Activated CD8-positive, alpha-beta memory T cell treated with anti-CD3 and anti-CD28 coated beads, Interleukin-2, amount 50 U/mL, for 24 hours (primary cell): ENCODE data around the gene IFNA5.

ENCODE experiments used
- DNase-seq: peaks from one replicate; pipeline ENCODE4 v3.0.0-alpha.2; 2020; ENCODE audit errors: extremely low read depth

The IFNA5 gene

DNA sequence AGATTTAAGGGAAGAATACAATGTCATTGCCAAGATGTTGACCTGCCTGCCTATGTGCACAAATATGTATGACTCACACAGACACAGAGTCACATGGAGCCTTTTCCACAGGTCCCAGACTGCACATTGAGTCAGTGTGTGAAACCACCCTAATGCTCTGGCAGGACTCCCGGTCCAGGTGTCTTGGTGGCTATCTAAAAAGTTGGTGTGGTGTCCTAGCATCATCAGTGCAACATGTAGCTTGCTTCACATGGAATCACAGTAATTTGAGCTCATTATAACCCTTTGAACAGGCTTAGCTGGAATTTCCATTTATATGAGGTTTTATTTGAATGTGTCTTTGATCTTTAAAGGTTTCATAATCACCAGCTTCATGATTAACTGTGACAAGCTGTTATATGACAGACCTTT lies 10.7 kb downstream of the IFNA5 start:
- no peak for DNase-seq

DNA sequence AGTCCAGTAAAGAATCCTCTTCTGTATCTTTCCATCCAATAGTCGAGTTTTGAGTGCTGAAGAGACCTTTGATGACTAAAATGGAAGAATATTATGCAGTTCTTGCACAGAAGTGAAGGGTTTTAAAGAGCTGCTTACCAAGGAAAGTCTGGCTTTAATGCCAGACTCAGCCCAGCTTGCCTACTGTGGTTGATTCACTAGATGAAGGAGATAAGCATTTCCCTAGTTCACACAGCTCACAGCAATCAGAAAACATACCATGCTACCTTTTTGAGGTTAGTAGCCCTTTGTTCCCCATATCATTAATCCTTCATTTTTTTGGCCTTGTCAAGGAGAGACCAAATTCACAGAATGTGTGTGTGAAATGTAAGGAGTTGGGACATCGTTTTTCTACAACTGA lies 15.3 kb downstream of the IFNA5 start:
- DNase-seq, result no peak

DNA sequence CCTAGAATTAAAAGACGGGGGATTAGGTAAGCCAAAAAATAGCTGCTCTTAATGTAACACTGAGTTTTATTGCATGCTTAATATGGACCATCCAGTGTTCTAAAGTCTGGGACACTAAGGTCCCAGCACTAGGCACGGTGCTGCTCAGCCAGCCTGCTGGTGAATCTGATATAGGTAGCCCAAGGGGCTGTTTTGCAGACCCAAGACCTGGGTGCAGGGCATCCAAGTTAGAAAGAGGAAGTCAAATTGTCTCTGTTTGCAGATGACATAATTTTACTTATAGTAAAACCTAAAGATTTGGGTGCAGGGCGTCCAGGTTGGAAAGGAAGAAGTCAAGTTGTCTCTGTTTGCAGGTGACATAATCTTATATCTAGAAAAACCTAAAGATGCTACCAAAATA lies 17.8 kb downstream of the IFNA5 start:
- no peak for DNase-seq

DNA sequence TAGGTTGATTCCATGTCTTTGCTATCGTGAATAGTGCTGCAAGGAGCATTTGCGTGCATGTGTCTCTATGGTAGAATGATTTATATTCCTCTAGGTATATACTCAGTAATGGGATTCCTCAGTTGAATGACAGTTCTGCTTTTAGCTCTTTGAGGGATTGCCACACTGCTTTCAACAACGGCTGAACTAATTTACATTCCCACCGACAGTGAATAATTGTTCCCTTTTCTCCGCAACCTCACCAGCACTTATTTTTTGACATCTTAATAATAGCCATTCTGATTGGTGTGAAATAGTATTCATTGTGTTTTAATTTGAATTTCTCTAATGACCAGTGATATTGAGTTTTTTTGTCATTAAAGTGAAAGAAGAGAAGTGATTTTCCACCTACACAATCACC lies 18.5 kb downstream of the IFNA5 start:
- no peak for DNase-seq

DNA sequence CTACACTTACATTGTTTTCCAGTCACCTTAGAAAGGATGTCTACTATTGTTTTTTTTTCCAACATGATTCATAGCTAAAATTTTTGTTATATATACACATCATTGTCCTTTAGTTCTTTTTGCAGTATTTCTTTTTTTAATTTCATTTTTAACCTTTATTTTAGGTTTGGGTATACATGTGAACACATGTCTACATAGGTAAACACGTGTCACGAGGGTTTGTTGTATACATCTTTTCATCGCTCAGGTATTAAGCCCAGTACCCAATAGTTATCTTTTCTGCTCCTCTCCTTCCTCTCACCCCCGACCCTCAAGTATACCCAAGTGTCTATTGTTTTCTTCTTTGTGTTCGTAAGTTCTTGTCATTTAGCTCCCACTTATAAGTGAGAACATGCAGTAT lies 19.0 kb downstream of the IFNA5 start:
- no peak for DNase-seq

DNA sequence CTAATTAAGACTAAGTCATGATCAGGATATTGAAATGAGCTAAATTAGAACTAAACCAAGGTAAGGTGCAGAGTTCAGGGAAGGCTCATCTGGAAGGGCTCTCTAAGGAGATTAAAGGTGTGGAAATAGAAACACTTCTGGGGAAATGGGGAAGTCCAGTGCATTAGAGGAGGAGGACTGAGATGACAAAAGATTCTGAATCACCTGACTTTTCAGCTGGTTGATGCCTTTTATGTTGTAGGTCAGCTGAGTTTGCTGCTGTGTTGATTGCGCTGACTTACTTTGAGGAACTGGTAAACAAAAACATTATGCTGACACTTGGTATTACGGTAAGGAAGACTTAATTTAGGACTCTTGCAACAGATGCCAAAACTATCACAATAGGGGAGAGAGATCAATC lies 23.8 kb downstream of the IFNA5 start:
- no peak for DNase-seq

DNA sequence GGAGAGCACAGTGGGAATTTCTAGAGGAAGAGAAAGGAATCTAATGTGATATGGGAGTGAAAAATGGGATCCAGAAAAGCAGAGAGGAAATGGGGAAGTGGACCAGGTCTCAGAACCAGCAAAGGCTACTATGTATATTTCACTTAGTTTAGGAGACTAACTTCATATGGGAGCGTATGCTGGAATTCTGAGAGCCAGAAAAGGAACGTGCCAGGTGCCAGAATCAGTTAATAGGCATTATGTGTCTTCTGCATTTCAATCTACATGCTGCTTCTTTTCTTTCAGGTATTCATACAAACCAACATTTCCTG lies 36.8 kb downstream of the IFNA5 start:
- no peak for DNase-seq

DNA sequence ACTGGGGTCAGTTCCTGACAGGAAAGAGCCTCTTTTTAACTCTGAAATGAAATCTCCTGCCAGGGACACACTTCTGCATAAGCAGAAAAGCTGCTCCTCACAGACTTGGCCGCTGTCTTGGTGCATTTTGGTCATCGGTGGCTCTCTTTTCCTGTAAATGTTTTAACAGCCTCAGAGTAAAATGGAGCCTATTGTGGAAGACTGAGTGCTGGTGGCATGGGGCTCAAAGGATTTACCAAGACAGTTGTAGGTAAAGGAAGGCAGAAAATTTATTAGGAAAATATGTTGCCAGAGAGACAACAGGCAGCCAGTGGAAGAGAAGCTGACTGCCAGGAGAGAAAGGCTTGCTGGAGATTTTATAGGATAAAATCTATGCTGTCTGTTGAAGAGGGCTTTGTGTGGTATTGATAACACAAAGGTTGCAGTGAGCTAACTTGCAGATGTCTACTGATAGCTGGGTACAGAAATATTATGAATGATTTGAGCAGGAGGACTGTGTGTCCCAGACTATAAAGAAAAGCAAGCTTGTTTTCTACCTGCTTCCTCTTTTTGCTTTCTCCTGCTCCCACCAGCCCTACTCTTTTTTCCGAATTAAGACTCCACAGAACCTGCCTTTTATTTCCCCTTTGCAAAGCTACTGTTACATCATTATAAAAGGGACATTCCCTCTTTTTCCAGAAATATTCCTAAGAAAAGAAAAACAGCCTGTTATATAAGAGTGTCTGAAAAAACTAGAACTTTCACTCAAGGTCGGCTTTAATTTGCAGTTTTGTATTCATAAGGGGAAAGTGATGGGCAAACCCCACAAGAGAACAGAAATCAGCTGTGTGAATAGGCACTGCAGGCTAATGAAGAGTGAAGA lies 37.4 kb downstream of the IFNA5 start:
- DNase-seq, result no peak

DNA sequence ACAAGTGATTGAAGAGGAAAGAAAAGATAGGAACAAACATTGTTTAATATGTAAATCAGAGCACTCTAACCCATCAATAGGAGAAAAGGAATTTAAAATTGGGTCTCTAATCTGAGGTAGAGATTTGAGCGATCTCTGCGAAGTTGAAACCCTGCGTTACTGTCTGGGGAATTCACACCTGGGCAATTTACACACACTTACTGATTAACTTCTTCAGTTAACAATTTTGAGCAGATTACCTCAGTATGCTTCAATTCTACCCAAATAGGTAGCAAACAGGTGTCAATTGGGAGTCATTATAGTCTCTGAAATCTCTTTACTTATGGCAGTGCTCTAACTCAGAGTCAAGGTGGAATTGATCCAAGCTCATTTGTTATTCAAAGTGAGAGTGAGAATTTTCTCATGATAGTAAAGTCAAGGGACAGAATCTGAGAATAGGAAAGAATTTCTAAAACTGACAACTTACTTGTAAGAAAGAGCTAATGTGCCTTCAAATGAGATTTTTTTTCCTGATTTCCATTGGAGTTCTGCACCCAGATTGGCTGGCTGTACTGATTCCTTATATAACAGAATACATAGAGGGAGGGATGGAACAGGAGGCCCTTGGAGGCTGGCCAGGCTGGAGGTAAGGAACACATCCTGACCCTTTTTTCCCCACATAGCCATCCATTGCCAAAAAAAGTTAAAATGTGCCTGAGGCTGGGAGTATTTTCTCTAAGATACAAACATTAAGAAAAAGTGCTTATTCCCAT lies 38.2 kb downstream of the IFNA5 start:
- no peak for DNase-seq

DNA sequence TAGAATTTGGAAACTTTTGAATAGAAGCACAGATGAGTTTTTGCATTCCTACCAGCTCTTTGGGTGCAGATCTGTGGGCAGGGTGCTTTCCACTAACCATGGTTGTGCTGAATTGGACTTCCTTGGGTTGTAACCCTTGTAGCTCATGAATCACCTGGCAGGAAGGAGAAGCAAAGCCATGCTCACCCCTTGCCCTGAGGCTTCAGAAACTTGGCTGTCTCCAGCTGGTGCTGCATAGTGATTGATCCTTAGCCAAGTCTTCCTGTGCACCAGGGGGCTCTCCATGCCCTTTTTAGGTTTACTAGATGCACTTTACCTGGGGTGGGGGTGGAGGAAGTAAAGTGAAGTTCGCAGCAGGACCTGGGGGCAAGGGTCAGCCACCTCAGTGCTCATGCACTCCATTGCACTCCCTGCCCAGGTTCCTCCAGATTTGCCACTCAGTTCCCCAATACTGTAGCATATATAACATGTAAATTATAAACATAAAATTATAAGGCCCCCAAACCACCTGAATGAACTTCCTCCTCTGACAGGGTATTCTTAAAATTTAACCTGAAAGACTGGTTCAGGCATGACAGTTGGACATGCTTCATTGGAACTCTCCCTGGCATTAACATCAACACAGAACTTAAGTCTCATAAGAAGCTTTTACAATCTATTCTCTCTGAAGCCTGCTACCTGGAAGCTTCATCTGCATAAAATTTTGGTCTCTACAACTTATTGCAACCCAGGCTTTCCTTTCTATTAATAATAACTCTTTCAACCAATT lies 39.5 kb downstream of the IFNA5 start:
- no peak for DNase-seq

DNA sequence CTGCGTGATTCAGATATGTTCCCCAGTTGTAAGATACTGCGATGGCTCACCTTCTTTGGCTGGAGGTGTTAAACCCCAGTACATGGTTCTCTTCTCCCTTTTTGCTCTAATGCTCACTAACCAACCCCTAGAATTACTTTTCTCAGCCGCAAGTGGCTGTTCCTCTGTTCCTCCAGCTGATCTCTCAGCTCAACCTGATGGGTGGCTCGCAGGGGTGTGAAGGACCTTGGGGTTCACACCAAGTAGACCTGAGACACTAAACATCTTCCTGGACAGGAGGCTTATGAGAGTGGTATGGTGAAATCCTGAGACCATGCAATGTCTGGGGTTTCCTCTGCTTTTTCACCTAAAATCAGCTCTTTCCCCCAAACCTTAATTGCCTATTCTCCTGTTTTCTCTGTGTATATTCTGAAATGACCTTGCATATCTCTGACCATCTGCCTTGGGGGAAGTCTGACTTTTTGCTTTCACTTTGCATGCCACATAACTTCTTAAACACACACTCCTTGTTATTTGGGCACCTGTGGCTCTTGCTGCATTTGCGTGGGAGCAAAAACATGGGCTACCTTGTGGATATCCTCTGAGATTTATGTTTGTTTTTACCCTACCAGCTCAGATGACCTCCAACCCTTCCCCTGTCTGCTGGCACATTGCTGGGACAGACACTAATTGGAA lies 49.4 kb downstream of the IFNA5 start:
- no peak for DNase-seq
